GM19328 (cell line): ENCODE results near the gene GFAP.

Source experiments
- ATAC-seq: cut with Tn5 transposase; IDR thresholded peaks from one replicate; pipeline ENCODE4 v1.9.1; 2021; ENCODE audit warnings: mild to moderate bottlenecking, moderate library complexity; ENCODE audit not compliant: unreplicated experiment

Gene GFAP

DNA sequence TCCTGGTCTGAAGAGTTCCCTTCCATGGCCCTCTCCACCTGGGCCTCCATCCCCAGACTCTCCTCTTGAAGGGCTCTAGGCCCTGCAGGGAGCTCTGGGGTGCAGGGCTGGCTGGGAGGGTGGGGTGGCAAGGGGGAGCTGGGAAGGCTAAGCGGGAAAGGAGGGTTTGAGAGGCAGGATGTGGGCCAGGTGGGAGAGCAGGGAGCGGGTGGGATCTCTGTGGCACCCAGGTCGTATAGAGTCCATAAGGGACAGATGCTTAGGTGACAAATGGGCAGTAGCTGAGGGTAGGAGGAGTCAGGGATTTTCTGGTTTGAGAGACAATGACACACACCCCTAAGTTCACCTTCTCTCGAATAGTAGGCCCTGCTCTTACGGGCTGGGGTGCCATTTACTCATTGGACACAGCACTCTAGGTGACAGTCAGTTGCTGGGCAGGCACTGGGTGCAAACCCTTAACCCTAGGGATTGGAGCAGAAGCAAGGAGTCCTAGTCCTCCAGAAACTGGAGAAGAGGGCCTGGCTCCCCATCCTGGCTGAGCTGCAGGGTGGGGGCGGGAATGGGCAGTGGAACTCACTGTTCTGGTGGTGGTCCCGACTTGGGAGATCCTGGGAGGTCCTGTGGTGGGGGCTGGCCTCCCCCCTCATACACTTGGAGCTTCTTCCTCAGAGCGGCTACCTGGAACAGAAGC lies 16.9 kb upstream of the GFAP start:
- ATAC-seq, result no peak

DNA sequence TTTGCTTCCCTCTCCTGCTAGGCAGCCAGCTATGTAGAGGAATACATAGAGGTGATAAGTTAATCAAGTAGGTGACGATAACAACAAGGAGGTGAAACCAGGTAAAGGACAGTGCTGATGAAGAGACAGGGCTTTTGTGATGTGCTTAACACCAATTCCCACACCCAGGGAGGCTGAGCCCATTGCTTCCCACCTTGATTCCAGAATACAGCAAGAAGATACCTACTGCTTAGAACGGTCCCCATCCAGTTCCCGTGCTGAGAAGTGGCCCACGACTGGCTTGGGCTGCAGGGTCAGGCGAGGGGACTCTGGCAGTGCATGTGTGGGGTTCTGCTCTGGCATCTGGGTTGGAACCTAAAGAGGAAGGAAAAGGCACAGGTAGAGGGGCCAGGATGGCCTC lies 16.1 kb upstream of the GFAP start:
- no peak for ATAC-seq

DNA sequence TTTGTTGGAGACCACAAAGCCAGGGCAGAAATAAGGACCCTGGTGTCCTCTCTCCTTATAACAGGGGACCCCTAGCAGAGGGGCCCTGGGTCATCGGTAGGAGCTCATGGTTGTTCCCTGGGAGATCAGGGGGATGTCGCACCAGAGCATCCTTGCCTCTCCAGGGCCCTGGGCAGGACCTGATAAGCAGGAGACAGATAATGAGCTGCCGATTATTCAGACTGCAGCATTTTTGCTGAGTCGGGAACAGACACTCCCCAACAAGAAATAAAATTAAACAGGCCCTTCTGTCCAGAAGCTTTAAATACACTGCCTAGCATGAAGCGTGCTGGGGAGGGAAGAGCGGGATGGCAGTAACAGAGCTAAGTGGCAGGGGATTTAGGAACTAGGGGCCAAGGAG lies 15.4 kb upstream of the GFAP start:
- no peak for ATAC-seq

DNA sequence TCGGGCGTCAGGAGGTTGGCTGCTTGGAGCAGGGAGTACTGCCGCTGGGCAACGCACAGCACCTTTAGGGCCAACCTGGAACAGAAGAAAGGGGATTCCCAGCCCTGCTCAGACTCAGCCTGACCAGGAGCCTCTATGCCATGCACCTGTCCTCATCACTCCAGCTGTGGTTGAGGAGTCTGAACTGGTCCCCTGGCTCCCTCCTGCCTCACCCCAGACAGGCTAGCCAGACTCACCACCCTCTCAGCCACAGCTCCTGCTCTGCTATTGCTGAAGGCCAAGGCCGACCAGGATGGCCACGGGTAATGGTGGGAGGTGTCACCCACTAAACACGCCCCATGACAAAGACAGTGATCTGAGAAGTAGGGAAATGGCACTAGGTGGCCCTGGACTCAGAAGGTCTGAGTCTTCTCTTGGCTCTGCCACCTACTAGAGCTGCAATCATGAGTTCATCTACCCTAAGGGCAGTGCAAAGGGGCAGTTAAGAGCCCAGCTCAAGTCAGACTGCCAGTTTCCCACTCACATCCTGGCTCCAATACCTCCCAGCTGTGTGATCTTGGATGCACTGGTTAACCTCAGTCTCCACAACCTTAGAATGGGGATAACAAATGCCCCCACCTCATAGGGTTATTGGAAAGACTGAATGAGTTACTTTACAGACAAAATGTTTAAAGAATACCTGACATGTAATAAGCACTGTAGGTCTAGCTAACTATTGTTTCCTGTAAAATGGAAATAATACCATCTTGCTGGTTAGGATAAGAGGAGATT lies 13.8 kb upstream of the GFAP start:
- ATAC-seq, result no peak

DNA sequence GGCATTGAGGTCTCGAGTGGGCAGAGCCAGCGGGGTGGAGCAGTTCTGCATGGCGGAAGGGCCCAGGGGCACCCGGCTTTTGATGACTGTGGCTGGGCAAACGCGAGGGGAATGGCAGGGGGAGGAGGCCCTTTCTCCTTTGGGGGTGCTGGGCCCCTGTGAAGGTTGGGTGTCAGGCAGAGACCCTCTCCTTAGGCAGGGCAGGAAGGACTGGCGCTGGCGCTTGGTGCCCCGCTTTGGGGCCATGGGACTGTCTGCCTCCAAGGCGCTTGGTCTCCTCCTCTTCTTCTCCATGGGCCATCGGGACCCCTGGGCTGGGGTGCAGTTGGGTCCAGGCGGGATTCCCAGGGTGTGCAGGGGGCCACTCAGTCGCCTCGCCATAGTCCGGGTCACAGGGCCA lies 12.8 kb upstream of the GFAP start:
- no peak for ATAC-seq

DNA sequence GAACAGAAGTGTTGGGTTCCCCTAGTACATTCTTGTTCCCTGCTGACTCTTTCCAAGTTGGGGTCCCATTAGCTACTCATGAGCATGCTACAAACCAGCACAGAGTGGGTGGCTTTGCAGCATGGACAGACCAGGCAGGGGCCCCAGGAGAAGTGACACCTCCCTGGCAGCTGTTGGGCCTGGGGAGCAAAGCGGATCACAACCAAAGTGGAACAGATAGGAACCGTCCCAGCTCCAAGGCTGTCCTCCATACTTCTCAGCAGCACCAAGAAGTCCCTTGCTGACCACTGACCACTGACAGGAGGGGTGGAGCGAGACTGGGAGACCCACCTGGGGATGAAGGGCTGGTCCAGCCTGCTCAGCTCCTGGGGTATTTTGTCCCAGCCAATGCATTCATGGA lies 12.4 kb upstream of the GFAP start:
- no peak for ATAC-seq

DNA sequence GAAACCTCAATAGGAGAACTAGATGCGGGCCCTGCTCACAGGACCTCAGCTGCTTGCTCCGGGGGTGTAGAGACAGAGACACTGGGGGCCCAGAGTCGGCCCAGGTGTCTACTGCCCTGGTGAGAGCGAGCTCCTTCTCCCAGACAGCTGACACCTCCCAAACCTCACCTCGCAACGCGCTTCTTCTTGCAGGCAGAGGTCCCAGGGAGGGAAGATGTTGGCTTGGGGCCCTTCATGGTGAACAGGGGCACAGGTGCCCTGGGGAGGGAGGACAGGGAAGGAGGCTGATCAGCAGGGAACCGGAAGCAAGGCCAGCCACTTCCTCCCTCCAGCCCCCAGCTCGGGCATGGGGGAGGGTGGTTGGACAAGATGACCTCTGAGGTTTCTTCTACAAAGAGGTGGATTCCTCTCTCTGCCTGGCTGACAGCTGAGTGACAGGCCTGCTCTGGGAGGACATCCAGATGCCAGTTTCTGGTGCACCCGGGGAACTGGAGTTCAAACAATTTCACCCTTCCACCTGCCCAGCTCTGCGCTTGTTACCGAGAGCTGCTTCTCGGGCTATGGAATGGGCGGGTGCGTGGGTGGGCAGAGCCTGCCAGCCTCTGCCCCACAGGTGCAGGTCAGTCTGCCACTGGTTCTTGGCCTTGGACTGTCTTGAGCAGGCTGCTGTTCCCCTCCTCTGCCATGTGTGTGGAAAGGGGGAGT lies 11.7 kb upstream of the GFAP start:
- no peak for ATAC-seq

DNA sequence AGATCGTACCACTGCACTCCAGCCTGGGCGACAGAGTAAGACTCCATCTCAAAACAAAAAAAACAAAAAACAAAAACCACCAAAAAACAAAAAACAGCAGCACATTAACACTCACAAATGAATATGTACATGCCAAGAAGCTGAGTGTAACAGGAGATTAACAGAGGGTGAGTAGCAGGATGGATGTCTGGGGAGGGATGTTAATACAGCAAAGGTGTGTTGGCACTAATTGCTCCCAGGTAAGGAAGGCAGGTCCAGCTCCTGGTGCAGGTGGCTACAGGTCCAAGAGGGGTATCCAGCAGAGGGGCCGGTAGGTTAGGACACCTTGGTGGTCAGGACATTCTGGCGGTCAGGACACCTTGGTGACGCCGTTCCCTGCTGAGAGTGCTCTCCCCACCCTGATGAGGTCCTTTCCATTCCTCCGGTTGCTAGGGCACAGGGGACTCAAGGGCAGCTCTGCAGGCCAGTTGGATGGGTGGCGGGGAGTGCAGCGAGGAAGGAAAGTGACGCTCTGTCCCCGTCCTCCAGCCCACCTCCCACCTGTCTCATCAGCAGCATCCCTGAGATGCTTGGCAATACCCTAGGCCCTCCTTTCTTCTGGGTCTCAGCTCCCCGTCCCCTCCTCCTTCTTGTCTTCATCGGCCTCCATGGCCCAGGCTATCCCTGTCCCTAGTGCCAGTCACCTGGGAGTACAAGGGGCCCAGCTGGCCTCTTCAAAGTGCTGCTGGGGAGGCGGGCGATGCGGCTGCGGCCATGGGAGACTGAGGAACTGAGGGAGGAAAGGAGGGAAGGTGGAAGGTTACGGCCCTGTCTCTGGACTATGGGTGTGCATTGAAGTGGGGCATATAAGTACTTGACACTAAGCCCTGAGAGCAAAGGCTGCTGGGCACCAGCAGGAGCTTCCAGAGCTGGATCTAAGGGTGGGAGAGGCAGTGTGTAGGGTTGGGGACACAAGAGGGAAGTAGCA lies 10.7 kb upstream of the GFAP start:
- no peak for ATAC-seq

DNA sequence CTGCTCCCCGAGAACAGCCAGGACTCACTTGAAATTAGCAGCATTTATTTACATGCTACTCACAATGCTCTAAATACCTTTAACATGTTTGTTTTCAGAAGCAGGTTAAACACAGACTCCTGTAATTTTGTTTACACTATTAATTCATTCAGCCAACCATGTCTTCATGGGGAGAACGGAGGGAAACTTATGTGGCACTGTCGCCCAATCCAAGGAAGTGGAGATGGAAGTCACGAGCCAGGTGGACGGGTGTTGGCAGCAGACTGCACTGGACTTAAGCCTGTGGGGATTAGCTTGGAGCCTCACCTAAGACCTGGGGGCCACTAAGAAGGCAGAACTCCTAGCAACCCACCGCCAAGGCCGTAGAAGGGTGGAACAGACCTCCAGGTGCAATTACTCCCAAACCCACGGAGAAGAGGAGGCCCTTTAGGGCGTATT lies 8.8 kb upstream of the GFAP start:
- ATAC-seq, result no peak

DNA sequence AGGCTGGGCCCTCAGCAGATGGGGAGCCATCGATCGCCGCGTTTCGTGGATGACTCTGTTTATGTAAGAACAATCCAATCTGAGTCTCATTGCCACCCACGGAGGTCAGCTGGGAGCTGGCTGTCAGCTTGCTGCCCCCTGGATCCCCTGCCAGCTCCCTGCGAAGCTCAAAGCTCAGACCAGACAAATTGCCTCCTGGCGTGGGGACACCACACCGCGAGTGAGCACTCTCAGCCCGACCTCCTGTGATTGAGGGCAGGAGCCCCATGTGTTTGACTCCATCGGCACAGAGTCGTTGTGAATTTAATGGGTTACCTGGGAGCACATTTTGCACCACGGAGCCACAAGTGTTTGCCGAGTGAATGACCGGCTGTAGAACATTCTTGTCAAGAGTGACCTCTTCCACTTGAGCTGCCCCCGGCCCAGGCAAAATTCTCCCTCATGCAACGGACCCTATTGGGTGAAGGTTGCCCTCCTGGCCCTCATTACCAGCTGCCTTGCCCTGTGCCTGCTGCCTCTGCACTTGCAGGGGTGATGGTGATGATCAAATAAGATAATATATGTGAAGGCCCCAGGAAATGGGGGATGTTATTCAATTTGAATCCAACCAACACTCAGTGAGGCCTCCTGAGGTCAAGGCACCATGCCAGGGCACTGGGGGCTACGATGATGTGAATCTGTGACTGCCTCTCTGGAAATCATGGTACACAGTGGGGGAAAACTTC lies 7.6 kb upstream of the GFAP start:
- ATAC-seq, result no peak

DNA sequence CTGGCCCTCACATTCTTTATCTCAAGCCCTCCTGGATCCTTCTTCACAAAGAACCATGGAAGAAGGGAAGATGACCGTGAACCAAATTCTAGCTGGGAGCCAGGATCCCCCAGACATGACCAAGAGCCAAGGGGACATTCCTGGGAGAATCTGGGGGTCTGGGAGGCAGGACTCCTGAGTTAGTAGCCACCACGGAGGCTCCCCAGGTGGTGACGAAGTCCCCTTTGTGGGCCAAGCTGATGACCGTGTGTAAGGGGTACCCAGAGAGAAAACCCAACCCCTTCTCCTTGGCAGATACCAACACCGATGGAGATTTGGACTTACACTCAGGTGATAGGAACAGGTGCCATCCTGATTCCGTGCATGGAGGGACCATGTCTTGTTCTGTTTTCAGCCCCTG lies 6.8 kb upstream of the GFAP start:
- ATAC-seq, result no peak

DNA sequence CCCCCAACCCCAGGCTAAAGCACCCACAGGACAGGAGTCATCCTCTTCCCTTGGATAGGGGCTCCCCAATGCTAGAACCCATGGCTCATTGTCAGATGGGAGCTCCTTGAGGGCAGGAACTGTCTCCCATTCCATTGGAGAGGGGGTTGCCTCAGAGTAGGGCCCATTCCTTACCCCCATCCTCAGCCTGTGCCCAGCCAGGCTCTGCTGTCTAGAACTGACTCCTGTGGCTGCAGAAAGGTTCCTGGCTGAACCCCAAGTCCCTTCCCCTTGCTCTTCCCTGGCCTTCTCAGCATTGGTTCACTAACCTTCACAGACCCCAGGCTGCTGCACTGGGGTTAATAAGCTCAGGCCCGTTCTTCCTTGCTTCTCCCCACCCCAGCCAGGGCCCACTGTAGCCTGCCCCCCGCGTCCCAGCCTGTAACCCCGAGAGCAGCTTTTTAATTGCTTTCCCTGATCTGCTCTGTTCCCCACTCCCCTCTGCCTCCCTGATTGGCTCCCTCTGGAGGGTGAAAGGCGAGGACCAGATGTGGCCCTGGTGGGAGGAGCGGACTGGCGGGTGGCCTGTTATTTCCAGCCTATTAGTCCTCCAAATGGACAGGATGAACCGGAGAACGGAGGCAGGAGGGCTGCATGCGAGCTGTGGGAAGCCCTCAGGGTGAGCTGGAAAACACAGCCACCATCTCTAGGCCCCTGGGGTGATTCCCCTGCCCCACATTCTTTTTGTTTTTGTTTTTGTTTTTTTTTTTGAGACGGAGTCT lies 6.0 kb upstream of the GFAP start:
- ATAC-seq, result no peak

DNA sequence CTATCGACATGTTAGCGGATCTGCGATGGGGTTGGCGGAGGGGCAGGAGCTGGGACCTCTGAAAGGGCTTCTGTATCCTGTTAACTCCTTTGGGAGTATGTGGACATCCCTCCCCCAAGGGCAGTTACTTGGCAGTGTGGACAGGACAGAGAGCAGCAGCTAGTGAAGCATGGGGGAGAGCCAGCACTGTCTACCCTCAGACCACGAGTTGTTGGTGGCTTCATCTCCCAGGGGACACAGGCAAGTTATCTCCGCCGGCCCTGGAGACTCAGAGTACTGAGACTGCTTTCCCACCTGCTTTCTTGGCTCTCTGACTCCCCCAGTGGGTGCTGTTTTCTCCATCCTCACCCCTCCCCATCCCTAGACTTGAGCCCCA lies 5.3 kb upstream of the GFAP start:
- ATAC-seq, result no peak

DNA sequence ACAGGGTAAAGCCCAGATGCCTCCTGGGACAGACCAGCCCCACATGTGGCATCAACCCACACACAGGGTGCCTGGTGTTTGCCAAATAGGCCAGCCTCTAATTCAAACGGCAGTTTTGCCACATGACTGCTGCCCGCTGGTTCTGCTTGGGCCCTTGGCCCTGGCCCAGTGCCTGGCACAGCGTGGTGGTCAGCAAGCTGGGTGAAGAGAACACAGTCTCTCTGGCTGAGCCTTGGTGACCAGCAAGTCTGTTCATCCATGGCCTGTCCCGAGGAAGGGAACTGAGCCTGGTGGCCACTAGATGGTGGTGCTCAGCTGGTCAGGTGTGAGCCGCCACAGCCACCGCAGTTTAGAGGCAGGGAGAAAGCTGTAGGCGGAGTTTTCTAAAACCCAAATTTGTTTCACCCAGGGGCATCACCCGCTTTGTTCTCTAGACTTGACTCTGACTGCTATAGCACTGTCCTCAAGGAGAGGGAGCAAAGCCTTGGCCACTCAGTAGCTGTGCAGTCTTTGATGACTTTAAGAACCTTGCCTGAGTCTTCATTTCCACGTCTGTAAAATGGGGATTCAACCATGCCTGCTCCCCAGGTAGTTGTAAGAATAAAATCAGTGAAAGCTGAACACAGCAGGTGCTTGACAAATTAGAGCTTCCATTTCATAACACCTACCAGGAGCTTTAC lies 4.7 kb upstream of the GFAP start:
- no peak for ATAC-seq

DNA sequence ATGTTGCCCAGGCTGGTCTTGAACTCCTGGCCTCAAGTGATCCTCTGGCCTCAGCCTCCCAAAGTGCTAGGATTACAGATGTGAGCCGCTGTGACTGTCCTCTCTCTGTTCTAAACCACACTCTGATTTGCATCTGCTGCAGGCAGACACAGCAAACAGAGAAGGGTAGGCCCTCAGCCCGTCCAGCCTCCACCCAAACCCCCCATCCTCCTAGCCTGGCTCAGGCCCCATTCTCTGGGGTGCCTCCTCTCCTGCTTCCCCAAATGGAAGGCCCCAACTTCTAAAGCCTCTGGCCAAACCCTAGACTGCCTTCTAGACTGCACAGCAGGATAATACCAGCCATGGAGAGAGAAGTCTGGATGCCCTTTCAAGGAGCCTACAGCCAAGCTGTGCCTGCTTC lies 4.1 kb upstream of the GFAP start:
- no peak for ATAC-seq

DNA sequence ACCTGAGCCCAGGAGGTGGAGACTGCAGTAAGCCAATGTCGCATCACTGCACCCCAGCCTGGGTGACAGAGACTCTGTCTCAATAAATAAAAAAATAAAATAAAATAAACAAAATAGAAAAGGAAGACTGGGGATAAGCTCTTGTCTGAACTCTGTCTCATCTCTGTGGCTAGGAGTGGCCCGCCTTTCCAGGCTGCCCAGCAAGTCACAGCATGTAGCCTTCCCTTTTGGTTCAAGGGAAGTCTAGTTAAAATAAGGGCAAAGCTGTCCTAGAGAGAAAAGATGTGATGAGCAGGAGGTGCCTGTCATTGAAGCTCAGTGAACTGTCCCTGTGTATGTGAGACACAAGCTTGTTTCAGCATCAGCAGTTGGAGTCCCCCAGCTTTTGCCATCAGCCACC lies 2.7 kb upstream of the GFAP start:
- ATAC-seq, result no peak

DNA sequence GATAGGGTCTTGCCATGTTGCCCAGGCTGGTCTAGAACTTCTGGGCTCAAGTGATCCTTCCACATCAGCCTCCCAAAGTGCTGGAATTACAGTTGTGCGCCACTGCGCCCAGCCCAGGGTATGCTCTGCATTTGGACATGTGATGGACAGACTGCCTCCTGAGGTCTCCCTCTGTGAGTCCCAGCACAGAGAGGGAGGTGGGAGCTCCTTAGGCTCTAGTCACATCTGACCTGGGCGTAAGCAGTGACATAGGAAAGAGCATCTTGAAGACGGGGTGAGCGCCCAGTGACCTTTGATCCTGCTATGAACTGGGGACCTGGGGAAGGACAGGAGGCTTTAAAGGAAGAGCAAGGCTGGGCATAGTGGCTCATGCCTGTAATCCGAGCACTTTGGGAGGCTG lies 2.2 kb upstream of the GFAP start:
- ATAC-seq, result no peak

DNA sequence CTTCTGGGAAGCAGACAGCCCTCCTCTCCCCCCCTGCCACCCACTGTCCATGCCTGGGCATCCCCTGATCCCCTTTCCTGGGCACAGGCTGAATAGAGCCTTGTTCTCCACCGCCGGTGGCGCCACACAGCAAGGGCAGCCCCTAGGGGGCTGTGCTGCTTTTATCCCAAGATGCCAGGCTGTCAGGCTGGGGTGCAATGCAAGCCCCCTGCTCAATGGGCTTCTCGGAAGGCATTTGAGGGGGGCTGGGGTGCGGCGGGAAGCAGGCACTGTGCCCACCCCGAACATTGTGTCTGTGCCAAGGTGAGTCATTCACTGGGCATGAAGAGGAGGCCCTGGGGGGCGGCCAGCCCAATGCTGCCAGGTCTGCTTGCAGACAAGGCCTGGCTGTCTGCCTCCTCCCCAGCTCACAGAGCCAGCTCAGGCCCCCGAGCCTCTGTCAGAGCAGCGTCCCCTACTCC lies 1.5 kb upstream of the GFAP start:
- no peak for ATAC-seq
